ENCODE results near the gene DDX52. TPM values are rescaled to one million over a fixed set of nuclear protein-coding genes. Genes with fewer than 3 reads are reported as not detected.
"Not testable (repeated sequence)": the region's sequence is repeated elsewhere in the genome, so short reads cannot be mapped to it uniquely, and the experiment has no call there.

DDX52 gene
- total and polyA plus RNA-seq, 2 donors (not counting 1 experiment from before 2014, with no cell fraction given) = 20.4 to 20.6 TPM

DNA sequence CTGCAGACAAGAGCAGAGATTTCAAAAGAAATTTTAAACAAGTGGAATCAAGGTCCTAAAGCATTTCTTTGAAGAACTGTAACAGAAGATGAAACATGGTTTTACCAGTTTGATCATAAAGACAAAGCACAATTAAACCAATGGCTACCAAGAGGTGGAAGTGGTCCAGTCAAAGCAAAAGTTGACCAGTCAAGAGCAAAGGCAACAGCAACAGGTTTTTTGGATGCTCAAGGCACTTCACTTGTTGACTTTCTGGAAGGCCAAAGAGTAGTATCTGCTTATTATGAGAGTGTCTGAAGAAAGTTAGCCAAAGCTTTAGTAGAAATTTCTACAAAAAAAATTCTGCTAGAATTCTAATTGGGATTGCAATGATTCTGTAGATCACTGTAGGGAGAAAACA lies 5.3 kb downstream of the DDX52 start:
- Histone ChIP-seq H3K4me3 (replicated peaks in 1 of 4; ENCODE audit: control extremely low read depth in 1 of 4, insufficient read depth in 1 of 4, low read depth in 3 of 4, low read length in 4 of 4) (no peak overlapping the region), H3K36me3 (ENCODE audit: control insufficient read depth, insufficient read depth, low read length) (peaks cover 6% of the 10 kb centered on the region), H3K27ac (ENCODE audit: insufficient read depth, low read length) (no peak overlapping the region), H3K9ac (ENCODE audit: insufficient read depth, low read length) (no peak overlapping the region), H3K79me2 (ENCODE audit: control insufficient read depth, insufficient read depth, low read length) (peaks cover 30% of the 10 kb centered on the region), H4K20me1 (ENCODE audit: control insufficient read depth, extremely low read depth, insufficient read depth, low read length) (no peaks in the 10 kb centered on the region), H3K9me3 (ENCODE audit: control insufficient read depth, insufficient read depth, low read depth, low read length) (no peaks in the 10 kb centered on the region), H3K27me3 (ENCODE audit: control insufficient read depth, insufficient read depth, low read length) (no peaks in the 10 kb centered on the region), H2AFZ (ENCODE audit: low read length) (no peak overlapping the region), H3K4me1 (ENCODE audit: control insufficient read depth, extremely low read depth, insufficient read depth, low read length) (no peaks in the 10 kb centered on the region), H3K4me2 (ENCODE audit: extremely low read depth, insufficient read depth, low read length) (no peak overlapping the region)
- TF ChIP-seq, protein P1, sequence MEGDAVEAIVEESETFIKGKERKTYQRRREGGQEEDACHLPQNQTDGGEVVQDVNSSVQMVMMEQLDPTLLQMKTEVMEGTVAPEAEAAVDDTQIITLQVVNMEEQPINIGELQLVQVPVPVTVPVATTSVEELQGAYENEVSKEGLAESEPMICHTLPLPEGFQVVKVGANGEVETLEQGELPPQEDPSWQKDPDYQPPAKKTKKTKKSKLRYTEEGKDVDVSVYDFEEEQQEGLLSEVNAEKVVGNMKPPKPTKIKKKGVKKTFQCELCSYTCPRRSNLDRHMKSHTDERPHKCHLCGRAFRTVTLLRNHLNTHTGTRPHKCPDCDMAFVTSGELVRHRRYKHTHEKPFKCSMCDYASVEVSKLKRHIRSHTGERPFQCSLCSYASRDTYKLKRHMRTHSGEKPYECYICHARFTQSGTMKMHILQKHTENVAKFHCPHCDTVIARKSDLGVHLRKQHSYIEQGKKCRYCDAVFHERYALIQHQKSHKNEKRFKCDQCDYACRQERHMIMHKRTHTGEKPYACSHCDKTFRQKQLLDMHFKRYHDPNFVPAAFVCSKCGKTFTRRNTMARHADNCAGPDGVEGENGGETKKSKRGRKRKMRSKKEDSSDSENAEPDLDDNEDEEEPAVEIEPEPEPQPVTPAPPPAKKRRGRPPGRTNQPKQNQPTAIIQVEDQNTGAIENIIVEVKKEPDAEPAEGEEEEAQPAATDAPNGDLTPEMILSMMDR (conservative IDR thresholded peaks at IDR 0.05 in 1 of 2, IDR thresholded peaks at IDR 0.05 in 1 of 2; ENCODE audit: low read depth in 1 of 2, low read length in 2 of 2) = no peak
- no peak for TF ChIP-seq EZH2 (IDR thresholded peaks at IDR 0.05; ENCODE audit: low read length, missing control alignments)
- no peak for DNase-seq (ENCODE audit: low read depth in 2 of 2)

DNA sequence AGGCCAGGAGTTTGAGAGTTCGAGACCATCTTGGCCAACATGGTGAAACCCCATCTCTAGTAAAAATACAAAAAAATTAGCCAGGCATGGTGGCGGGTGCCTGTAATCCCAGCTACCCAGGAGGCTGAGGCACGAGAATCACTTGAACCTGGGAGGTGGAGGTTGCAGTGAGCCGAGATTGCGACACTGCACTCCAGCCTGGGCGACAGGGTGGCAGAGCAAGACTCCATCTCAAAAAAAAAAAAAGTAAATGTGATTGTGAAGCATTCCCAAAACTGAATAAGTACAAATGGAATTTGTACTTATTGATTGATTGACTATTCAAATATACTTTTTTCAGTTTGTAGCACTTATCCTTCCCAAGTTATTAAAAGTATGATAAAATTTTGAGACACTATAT lies 26.8 kb downstream of the DDX52 start:
- H2AFZ ChIP-seq (ENCODE audit: low read length); H3K4me3 ChIP-seq (replicated peaks in 1 of 4; ENCODE audit: control extremely low read depth in 1 of 4, insufficient read depth in 1 of 4, low read depth in 3 of 4, low read length in 4 of 4); H4K20me1 ChIP-seq (ENCODE audit: control insufficient read depth, extremely low read depth, insufficient read depth, low read length); H3K4me1 ChIP-seq (ENCODE audit: control insufficient read depth, extremely low read depth, insufficient read depth, low read length); DNase-seq (ENCODE audit: low read depth in 2 of 2); H3K27ac ChIP-seq (ENCODE audit: insufficient read depth, low read length); H3K36me3 ChIP-seq (ENCODE audit: control insufficient read depth, insufficient read depth, low read length); H3K9me3 ChIP-seq (ENCODE audit: control insufficient read depth, insufficient read depth, low read depth, low read length); H3K79me2 ChIP-seq (ENCODE audit: control insufficient read depth, insufficient read depth, low read length); H3K27me3 ChIP-seq (ENCODE audit: control insufficient read depth, insufficient read depth, low read length); H3K9ac ChIP-seq (ENCODE audit: insufficient read depth, low read length); H3K4me2 ChIP-seq (ENCODE audit: extremely low read depth, insufficient read depth, low read length): not testable (repeated sequence)

DNA sequence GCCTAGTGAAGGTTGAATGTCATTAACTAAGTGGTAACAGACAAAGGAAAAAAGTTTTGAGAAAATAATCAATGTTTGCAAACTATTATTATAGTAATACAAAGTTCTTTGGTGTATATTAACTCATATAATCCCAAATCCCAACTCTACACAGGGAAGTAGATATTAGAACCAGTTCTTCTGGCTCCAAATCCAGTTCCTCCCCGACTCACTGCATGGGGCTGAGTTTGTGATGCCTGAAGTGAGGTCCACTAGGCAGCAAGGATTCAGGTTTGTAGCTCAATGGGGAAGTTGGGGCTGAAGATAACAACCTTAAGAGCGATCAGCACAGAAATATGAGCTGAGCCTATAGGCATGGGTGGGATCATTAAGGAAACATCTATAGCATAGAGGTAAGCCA lies 28.4 kb downstream of the DDX52 start:
- H3K4me1 ChIP-seq (ENCODE audit: control insufficient read depth, extremely low read depth, insufficient read depth, low read length) = peaks cover 4% of the 10 kb centered on the region
- no peaks in the 10 kb centered on the region for H3K9me3 ChIP-seq (ENCODE audit: control insufficient read depth, insufficient read depth, low read depth, low read length)
- H3K79me2 ChIP-seq (ENCODE audit: control insufficient read depth, insufficient read depth, low read length) = no peaks in the 10 kb centered on the region
- no peaks in the 10 kb centered on the region for H4K20me1 ChIP-seq (ENCODE audit: control insufficient read depth, extremely low read depth, insufficient read depth, low read length)
- peak overlapping the region; percentile 74 for H3K27ac ChIP-seq (ENCODE audit: insufficient read depth, low read length)
- no peak overlapping the region for H3K9ac ChIP-seq (ENCODE audit: insufficient read depth, low read length)
- H3K27me3 ChIP-seq (ENCODE audit: control insufficient read depth, insufficient read depth, low read length) = no peaks in the 10 kb centered on the region
- no peak overlapping the region for H3K4me2 ChIP-seq (ENCODE audit: extremely low read depth, insufficient read depth, low read length)
- DNase-seq (ENCODE audit: low read depth in 2 of 2) = no peak
- H2AFZ ChIP-seq (ENCODE audit: low read length) = no peak overlapping the region
- H3K36me3 ChIP-seq (ENCODE audit: control insufficient read depth, insufficient read depth, low read length) = peaks cover 2% of the 10 kb centered on the region
- TF ChIP-seq, protein P1 (conservative IDR thresholded peaks at IDR 0.05 in 1 of 2, IDR thresholded peaks at IDR 0.05 in 1 of 2; ENCODE audit: low read depth in 1 of 2, low read length in 2 of 2) = no peak
- TF ChIP-seq EZH2 (IDR thresholded peaks at IDR 0.05; ENCODE audit: low read length, missing control alignments) = no peak
- H3K4me3 ChIP-seq (replicated peaks in 1 of 4; ENCODE audit: control extremely low read depth in 1 of 4, insufficient read depth in 1 of 4, low read depth in 3 of 4, low read length in 4 of 4) = no peak overlapping the region

Measured in fibroblast of lung (primary cell).